GM12873 (cell line): ENCODE measurements around the gene PCBP1.

Experiments
- CTCF ChIP-seq: IDR thresholded peaks from 2 replicates; pipeline ENCODE4 v1.5.1; 2012; ENCODE audit warnings: low read depth, mild to moderate bottlenecking, moderate library complexity, low read length, control low read depth; ENCODE audit not compliant: insufficient read depth; ENCODE audit errors: missing control alignments

Gene PCBP1

GRCh38 chr2:70083344-70084156, 3.7 kb upstream of the PCBP1 start:
- TF ChIP-seq CTCF: no peak

DNA sequence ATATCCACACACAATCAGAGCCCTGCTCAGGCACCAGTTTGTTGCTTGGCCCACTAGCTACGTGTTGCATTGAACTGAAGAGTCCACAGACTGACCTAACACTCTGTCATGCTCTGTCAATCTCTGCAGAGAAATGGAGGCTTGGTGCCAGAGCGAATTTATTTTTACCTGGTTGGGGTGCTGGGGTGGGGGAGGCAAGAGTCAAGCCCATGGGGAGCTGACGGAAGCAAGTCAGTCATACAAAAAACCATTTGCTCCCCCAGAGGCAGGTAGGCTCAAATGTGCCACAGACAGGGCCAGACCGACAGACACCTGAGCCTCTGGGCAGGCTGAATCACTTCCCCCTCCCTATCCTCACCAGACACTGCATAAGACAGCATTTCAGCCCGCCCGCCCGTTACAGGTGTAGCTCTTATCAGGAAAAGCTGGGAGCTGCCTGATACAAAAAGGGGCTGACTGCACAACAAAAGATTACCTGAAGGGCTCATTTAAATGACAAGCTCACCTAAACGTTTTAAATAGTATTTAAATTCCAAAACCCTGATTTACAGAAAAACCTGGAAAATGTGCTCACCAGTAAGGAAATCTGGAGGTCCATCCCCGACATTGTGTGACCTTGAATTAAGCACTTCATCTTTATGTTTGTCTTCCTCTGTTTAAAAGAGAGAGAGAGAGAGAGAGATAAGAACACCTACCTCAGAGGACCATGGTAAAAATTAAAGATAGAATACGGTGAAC, 2.1 kb upstream of the PCBP1 start:
- TF ChIP-seq CTCF: no peak

DNA sequence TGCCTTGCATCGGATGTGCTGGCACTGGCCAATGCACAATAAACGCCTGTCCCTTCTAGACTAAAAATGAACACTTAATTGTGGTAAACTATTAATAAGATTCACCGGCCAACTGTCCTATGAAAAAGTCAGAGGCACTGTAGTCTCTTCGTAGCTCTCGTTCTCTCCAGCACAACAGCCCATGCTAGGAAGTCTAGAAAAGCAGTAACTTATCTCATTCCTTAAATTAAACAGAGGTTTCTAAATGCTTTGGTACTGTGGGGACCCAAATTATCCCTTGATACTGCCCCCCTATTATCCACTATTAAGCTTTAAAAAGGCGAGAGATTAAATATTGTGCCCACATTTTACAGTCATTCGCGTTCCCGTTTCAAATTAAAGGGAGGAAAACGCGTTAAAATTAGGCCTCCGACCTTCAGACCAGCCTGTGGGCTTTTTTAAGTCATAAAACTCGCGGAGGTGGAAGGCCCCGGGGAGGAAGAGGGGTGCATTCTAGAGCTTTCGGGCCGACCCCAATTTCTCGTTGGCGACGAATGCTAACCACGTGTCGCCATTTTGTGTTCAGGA, 1.5 kb upstream of the PCBP1 start:
- no peak for TF ChIP-seq CTCF

- TF ChIP-seq CTCF: no peak
Observed at GRCh38 chr2:70086278-70086837, 919 bp upstream of the PCBP1 start.

- TF ChIP-seq CTCF: no peak
Observed at GRCh38 chr2:70087702-70088597, 673 bp downstream of the PCBP1 start.

DNA sequence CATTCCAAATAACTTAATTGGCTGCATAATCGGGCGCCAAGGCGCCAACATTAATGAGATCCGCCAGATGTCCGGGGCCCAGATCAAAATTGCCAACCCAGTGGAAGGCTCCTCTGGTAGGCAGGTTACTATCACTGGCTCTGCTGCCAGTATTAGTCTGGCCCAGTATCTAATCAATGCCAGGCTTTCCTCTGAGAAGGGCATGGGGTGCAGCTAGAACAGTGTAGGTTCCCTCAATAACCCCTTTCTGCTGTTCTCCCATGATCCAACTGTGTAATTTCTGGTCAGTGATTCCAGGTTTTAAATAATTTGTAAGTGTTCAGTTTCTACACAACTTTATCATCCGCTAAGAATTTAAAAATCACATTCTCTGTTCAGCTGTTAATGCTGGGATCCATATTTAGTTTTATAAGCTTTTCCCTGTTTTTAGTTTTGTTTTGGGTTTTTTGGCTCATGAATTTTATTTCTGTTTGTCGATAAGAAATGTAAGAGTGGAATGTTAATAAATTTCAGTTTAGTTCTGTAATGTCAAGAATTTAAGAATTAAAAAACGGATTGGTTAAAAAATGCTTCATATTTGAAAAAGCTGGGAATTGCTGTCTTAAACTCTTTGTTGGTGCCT, 1.4 kb downstream of the PCBP1 start:
- TF ChIP-seq CTCF: no peak
